WTC11 (cell line): ENCODE measurements around the gene LMTK2. TPM values are rescaled to one million over a fixed set of nuclear protein-coding genes. Genes with fewer than 3 reads are reported as not detected.

Experiments
- ATAC-seq: fragments of 200-7000 bp; cut with Tn5 transposase; 2 replicates; pipeline ENCODE4 v1.10.0; 2021; ENCODE audit warnings: mild to moderate bottlenecking, moderate library complexity
- CTCF ChIA-PET: fragments of 300-600 bp; sonication (Branson Sonifier 250); formaldehyde crosslinking; loops from one replicate; lab custom pipeline; 2021; ENCODE audit warnings: antibody characterized with exemption; lab: Charles Lee
- POLR2A ChIA-PET: fragments of 350-600 bp; sonication (Branson Sonifier 250); formaldehyde crosslinking; loops from one replicate; lab custom pipeline; 2021; ENCODE audit warnings: antibody characterized with exemption; lab: Charles Lee
- DNase-seq: peaks from one replicate; pipeline ENCODE4 v3.0.0; 2021; ENCODE audit warnings: low spot score
- H3K27ac Mint-ChIP-seq: 2 replicates; pipeline ENCODE4 v1.8.0; 2021; ENCODE audit warnings: mixed read lengths
- H3K27me3 Mint-ChIP-seq: 2 replicates; pipeline ENCODE4 v1.8.0; 2021; ENCODE audit warnings: low read depth, mild to moderate bottlenecking, moderate library complexity, mixed read lengths
- H3K36me3 Mint-ChIP-seq: 2 replicates; pipeline ENCODE4 v1.8.0; 2021; ENCODE audit warnings: mixed read lengths
- H3K4me1 Mint-ChIP-seq: 2 replicates; pipeline ENCODE4 v1.8.0; 2022; ENCODE audit warnings: mixed read lengths
- H3K4me3 Mint-ChIP-seq: 2 replicates; pipeline ENCODE4 v1.8.0; 2021; ENCODE audit warnings: mild to moderate bottlenecking, moderate library complexity, mixed read lengths
- H3K9me3 Mint-ChIP-seq: 2 replicates; pipeline ENCODE4 v1.8.0; 2021; ENCODE audit warnings: mixed read lengths
- AR ChIP-seq: fragments of 250-450 bp; sonication (Bioruptor Pico); IDR thresholded peaks from 2 replicates; pipeline ENCODE4 v1.9.0; 2021; ENCODE audit warnings: mild to moderate bottlenecking
- ATF3 ChIP-seq: sonication (generic); formaldehyde crosslinking; conservative IDR thresholded peaks from 2 replicates; pipeline ENCODE4 v1.8.1; 2022; ENCODE audit warnings: mild to moderate bottlenecking, missing genetic modification reagents
- CDX4 ChIP-seq: fragments of 250-450 bp; sonication (Bioruptor Pico); IDR thresholded peaks from 2 replicates; pipeline ENCODE4 v1.9.0; 2021; ENCODE audit warnings: moderate library complexity, mild to moderate bottlenecking, inconsistent platforms, borderline replicate concordance
- CREB1 ChIP-seq: sonication (generic); formaldehyde crosslinking; IDR thresholded peaks from 2 replicates; pipeline ENCODE4 v1.8.0; 2023; ENCODE audit warnings: mild to moderate bottlenecking, missing genetic modification reagents
- EMX1 ChIP-seq: fragments of 250-450 bp; sonication (Bioruptor Pico); IDR thresholded peaks from 2 replicates; pipeline ENCODE4 v1.8.0; 2021; ENCODE audit warnings: mild to moderate bottlenecking
- ETV6 ChIP-seq: sonication (generic); formaldehyde crosslinking; IDR thresholded peaks from 2 replicates; pipeline ENCODE4 v1.8.1; 2022; ENCODE audit warnings: mild to moderate bottlenecking, missing genetic modification reagents
- FOXJ3 ChIP-seq: sonication (generic); formaldehyde crosslinking; IDR thresholded peaks from 2 replicates; pipeline ENCODE4 v1.9.0; 2021; ENCODE audit warnings: missing genetic modification reagents, mild to moderate bottlenecking, borderline replicate concordance
- IRF2 ChIP-seq: sonication (generic); formaldehyde crosslinking; IDR thresholded peaks from 2 replicates; pipeline ENCODE4 v1.8.0; 2022; ENCODE audit warnings: low read depth, missing genetic modification reagents, borderline replicate concordance
- KAT7 ChIP-seq: sonication (generic); formaldehyde crosslinking; IDR thresholded peaks from 2 replicates; pipeline ENCODE4 v1.8.1; 2023; ENCODE audit warnings: missing genetic modification reagents, mild to moderate bottlenecking, borderline replicate concordance
- MXD4 ChIP-seq: fragments of 250-450 bp; sonication (Bioruptor Pico); IDR thresholded peaks from 2 replicates; pipeline ENCODE4 v1.8.0; 2021; ENCODE audit warnings: mild to moderate bottlenecking, moderate library complexity, borderline replicate concordance
- NFYB ChIP-seq: sonication (generic); formaldehyde crosslinking; conservative IDR thresholded peaks from 2 replicates; pipeline ENCODE4 v1.8.0; 2022; ENCODE audit warnings: low read depth, missing genetic modification reagents
- NR2C2 ChIP-seq: sonication (generic); formaldehyde crosslinking; IDR thresholded peaks from 2 replicates; pipeline ENCODE4 v1.8.0; 2022; ENCODE audit warnings: mild to moderate bottlenecking, missing genetic modification reagents
- OVOL2 ChIP-seq: fragments of 250-450 bp; sonication (Bioruptor Pico); IDR thresholded peaks from 2 replicates; pipeline ENCODE4 v1.9.0; 2021; ENCODE audit warnings: mild to moderate bottlenecking, borderline replicate concordance
- SMAD4 ChIP-seq: sonication (generic); formaldehyde crosslinking; IDR thresholded peaks from 2 replicates; pipeline ENCODE4 v1.8.0; 2022; ENCODE audit warnings: mild to moderate bottlenecking, missing genetic modification reagents
- SOX15 ChIP-seq: fragments of 250-450 bp; sonication (Bioruptor Pico); IDR thresholded peaks from 2 replicates; pipeline ENCODE4 v1.9.0; 2021; ENCODE audit warnings: mild to moderate bottlenecking
- TEAD1 ChIP-seq: sonication (generic); formaldehyde crosslinking; IDR thresholded peaks from 2 replicates; pipeline ENCODE4 v1.8.0; 2022; ENCODE audit warnings: mild to moderate bottlenecking, missing genetic modification reagents
- USF1 ChIP-seq: sonication (generic); formaldehyde crosslinking; IDR thresholded peaks from 2 replicates; pipeline ENCODE4 v1.8.0; 2022; ENCODE audit warnings: mild to moderate bottlenecking, missing genetic modification reagents
- ZNF121 ChIP-seq: sonication (generic); formaldehyde crosslinking; IDR thresholded peaks from 2 replicates; pipeline ENCODE4 v1.8.0; 2023; ENCODE audit warnings: missing genetic modification reagents
- ZNF232 ChIP-seq: sonication (generic); formaldehyde crosslinking; IDR thresholded peaks from 2 replicates; pipeline ENCODE4 v1.8.0; 2022; ENCODE audit warnings: mild to moderate bottlenecking, missing genetic modification reagents
- ZNF317 ChIP-seq: sonication (generic); formaldehyde crosslinking; IDR thresholded peaks from 2 replicates; pipeline ENCODE4 v1.8.1; 2023; ENCODE audit warnings: low read depth, mild to moderate bottlenecking, moderate library complexity, missing genetic modification reagents, borderline replicate concordance
- ZNF396 ChIP-seq: fragments of 250-450 bp; sonication (Bioruptor Pico); IDR thresholded peaks from 2 replicates; pipeline ENCODE4 v1.8.0; 2021; ENCODE audit warnings: mild to moderate bottlenecking, moderate library complexity, borderline replicate concordance
- ZNF512 ChIP-seq: sonication (generic); formaldehyde crosslinking; IDR thresholded peaks from 2 replicates; pipeline ENCODE4 v1.8.1; 2022; ENCODE audit warnings: missing genetic modification reagents, borderline replicate concordance
- total RNA-seq: library from RNA; stranded (reverse); gene quantifications from 3 replicates; pipeline ENCODE4 v1.2.3, GENCODE V29; 2021

LMTK2 gene
- total RNA-seq, 1 experiment from 2014 or later, result 24.3 TPM

GRCh38 chr7:98081319-98081718, 25.3 kb upstream of the LMTK2 start (continued):
- TF ChIP-seq USF1, result no peak
- TF ChIP-seq NFYB (CRISPR knock-in tag), result no peak
- no peak for TF ChIP-seq AR (CRISPR knock-in tag)
- no peak for TF ChIP-seq KAT7 (CRISPR knock-in tag)
- no peak for TF ChIP-seq ZNF396
- no peak for TF ChIP-seq ZNF121 (CRISPR knock-in tag)

GRCh38 chr7:98084631-98085030, 22.0 kb upstream of the LMTK2 start:
- H3K27me3 Mint-ChIP-seq, result no peaks in the 10 kb centered on the region
- TF ChIP-seq CDX4 (CRISPR knock-in tag) (no peak), ATF3 (CRISPR knock-in tag) (no peak), FOXJ3 (CRISPR knock-in tag) (no peak), MXD4 (CRISPR knock-in tag) (no peak), EMX1 (CRISPR knock-in tag) (no peak), OVOL2 (CRISPR knock-in tag) (no peak), CREB1 (no peak), SOX15 (CRISPR knock-in tag) (no peak), ZNF396 (no peak), SMAD4 (CRISPR knock-in tag) (no peak), ZNF232 (CRISPR knock-in tag) (no peak), TEAD1 (no peak), NR2C2 (CRISPR knock-in tag) (no peak), ZNF512 (CRISPR knock-in tag) (no peak), IRF2 (no peak), ZNF317 (CRISPR knock-in tag) (no peak), ETV6 (no peak)
- H3K27ac Mint-ChIP-seq, result no peak overlapping the region; the same call in 1 of the 2 replicates
- ATAC-seq, result no peak
- H3K9me3 Mint-ChIP-seq, result no peaks in the 10 kb centered on the region
- no peak overlapping the region for H3K4me3 Mint-ChIP-seq
- peaks cover 7% of the 10 kb centered on the region; the same call in 1 of the 2 replicates for H3K4me1 Mint-ChIP-seq
- POLR2A ChIA-PET, result no interaction called here
- no peaks in the 10 kb centered on the region for H3K36me3 Mint-ChIP-seq
- DNase-seq, result no peak
- CTCF ChIA-PET, result interaction anchor here (0.6 to 1.6 kb wide), 2 partner anchors 63 to 71 kb away, joined by 4 to 5 read pairs; no protein-coding TSS in a partner anchor
